SH-SY5Y (cell line): Measurements from ENCODE around the gene CCDC170.

Experiments
- GATA2 ChIP-seq: IDR thresholded peaks from 2 replicates; pipeline ENCODE4 v1.6.1; 2011; ENCODE audit warnings: mild to moderate bottlenecking, low read depth, low read length
- GATA3 ChIP-seq: IDR thresholded peaks from 2 replicates; pipeline ENCODE4 v1.6.1; 2011; ENCODE audit warnings: low read depth, mild to moderate bottlenecking, low read length, moderate library complexity

- TF ChIP-seq GATA2 (no peak), GATA3 (no peak)
Measured at GRCh38 chr6:151566557-151566956, 72.7 kb downstream of the CCDC170 start.
